ENCODE measurements around the gene LYPD6B.

LYPD6B gene

GRCh38 chr2:148998165-148998830 is 40.2 kb upstream of the LYPD6B start:
- Histone ChIP-seq H3K4me3 (no peak overlapping the region), H3K27ac (no peak overlapping the region)
- DNase-seq (ENCODE audit: low spot score), result no peak
- TF ChIP-seq CTCF (IDR thresholded peaks at IDR 0.05), result no peak

- no peak for DNase-seq (ENCODE audit: low spot score)
- TF ChIP-seq CTCF (IDR thresholded peaks at IDR 0.05), result no peak
- H3K27ac ChIP-seq, result no peak overlapping the region
- H3K4me3 ChIP-seq, result no peak overlapping the region
Observed at GRCh38 chr2:148998831-148999200, 39.7 kb upstream of the LYPD6B start.

- Histone ChIP-seq H3K27ac (no peak overlapping the region), H3K4me3 (no peak overlapping the region)
- DNase-seq (ENCODE audit: low spot score), result no peak
- TF ChIP-seq CTCF (IDR thresholded peaks at IDR 0.05), result no peak
Observed at GRCh38 chr2:148999451-148999921, 39.0 kb upstream of the LYPD6B start.

- Histone ChIP-seq H3K27ac (no peak overlapping the region), H3K4me3 (no peak overlapping the region)
- no peak for DNase-seq (ENCODE audit: low spot score)
- no peak for TF ChIP-seq CTCF (IDR thresholded peaks at IDR 0.05)
Observed at GRCh38 chr2:149000158-149000938, 38.2 kb upstream of the LYPD6B start.

GRCh38 chr2:149001496-149001895 is 37.0 kb upstream of the LYPD6B start:
- no peak for TF ChIP-seq CTCF (IDR thresholded peaks at IDR 0.05)
- H3K4me3 ChIP-seq, result no peak overlapping the region
- DNase-seq (ENCODE audit: low spot score), result no peak
- no peak overlapping the region for H3K27ac ChIP-seq

- DNase-seq (ENCODE audit: low spot score), result no peak
- H3K4me3 ChIP-seq, result no peak overlapping the region
- no peak for TF ChIP-seq CTCF (IDR thresholded peaks at IDR 0.05)
- no peak overlapping the region for H3K27ac ChIP-seq
Observed at GRCh38 chr2:149002378-149002890, 36.1 kb upstream of the LYPD6B start.
